Measurements from ENCODE around the gene P4HA1.

The P4HA1 gene

GRCh38 chr10:73134727-73135126 lies 38.1 kb upstream of the P4HA1 start:
- peaks cover 92% of the 10 kb centered on the region for H3K36me3 ChIP-seq (ENCODE audit: low read depth)

GRCh38 chr10:73131913-73132686 lies 35.4 kb upstream of the P4HA1 start:
- no peak overlapping the region for H3K27ac ChIP-seq (ENCODE audit: poor library complexity, severe bottlenecking)
- no peak for DNase-seq (ENCODE audit: low spot score)
- no peaks in the 10 kb centered on the region for H3K27me3 ChIP-seq (ENCODE audit: insufficient read depth, poor library complexity, severe bottlenecking)
- peaks cover 85% of the 10 kb centered on the region for H3K36me3 ChIP-seq (ENCODE audit: low read depth)
- peaks cover 7% of the 10 kb centered on the region for H3K4me1 ChIP-seq (ENCODE audit: insufficient read depth, poor library complexity, severe bottlenecking)
- peaks cover 4% of the 10 kb centered on the region for H3K9me3 ChIP-seq (ENCODE audit: severe bottlenecking)
- ATAC-seq (ENCODE audit: low read depth) = no peak
- no peak overlapping the region for H3K4me3 ChIP-seq (ENCODE audit: severe bottlenecking)
- TF ChIP-seq CTCF (IDR thresholded peaks at IDR 0.05; ENCODE audit: poor library complexity, severe bottlenecking) = no peak

More at GRCh38 chr10:73134727-73135126, 38.1 kb upstream of the P4HA1 start:
- Histone ChIP-seq H3K27me3 (ENCODE audit: insufficient read depth, poor library complexity, severe bottlenecking) (no peaks in the 10 kb centered on the region), H3K4me1 (ENCODE audit: insufficient read depth, poor library complexity, severe bottlenecking) (peaks cover 7% of the 10 kb centered on the region), H3K4me3 (ENCODE audit: severe bottlenecking) (no peak overlapping the region), H3K27ac (ENCODE audit: poor library complexity, severe bottlenecking) (no peak overlapping the region), H3K9me3 (ENCODE audit: severe bottlenecking) (peaks cover 4% of the 10 kb centered on the region)
- DNase-seq (ENCODE audit: low spot score) = no peak
- no peak for TF ChIP-seq CTCF (IDR thresholded peaks at IDR 0.05; ENCODE audit: poor library complexity, severe bottlenecking)
- no peak for ATAC-seq (ENCODE audit: low read depth)

GRCh38 chr10:73131301-73131700 lies 34.6 kb upstream of the P4HA1 start:
- no peak for TF ChIP-seq CTCF (IDR thresholded peaks at IDR 0.05; ENCODE audit: poor library complexity, severe bottlenecking)
- H3K9me3 ChIP-seq (ENCODE audit: severe bottlenecking) = peaks cover 4% of the 10 kb centered on the region
- DNase-seq (ENCODE audit: low spot score) = no peak
- peaks cover 7% of the 10 kb centered on the region for H3K4me1 ChIP-seq (ENCODE audit: insufficient read depth, poor library complexity, severe bottlenecking)
- no peak overlapping the region for H3K27ac ChIP-seq (ENCODE audit: poor library complexity, severe bottlenecking)
- peak; percentile 61 for ATAC-seq (ENCODE audit: low read depth)
- H3K36me3 ChIP-seq (ENCODE audit: low read depth) = peaks cover 77% of the 10 kb centered on the region
- H3K27me3 ChIP-seq (ENCODE audit: insufficient read depth, poor library complexity, severe bottlenecking) = no peaks in the 10 kb centered on the region
- no peak overlapping the region for H3K4me3 ChIP-seq (ENCODE audit: severe bottlenecking)

- H3K4me1 ChIP-seq (ENCODE audit: insufficient read depth, poor library complexity, severe bottlenecking) = peaks cover 2% of the 10 kb centered on the region
- TF ChIP-seq CTCF (IDR thresholded peaks at IDR 0.05; ENCODE audit: poor library complexity, severe bottlenecking) = no peak
- no peak overlapping the region for H3K4me3 ChIP-seq (ENCODE audit: severe bottlenecking)
- DNase-seq (ENCODE audit: low spot score) (no peak), ATAC-seq (ENCODE audit: low read depth) (no peak)
- H3K9me3 ChIP-seq (ENCODE audit: severe bottlenecking) = no peaks in the 10 kb centered on the region
- peaks cover 42% of the 10 kb centered on the region for H3K36me3 ChIP-seq (ENCODE audit: low read depth)
- H3K27me3 ChIP-seq (ENCODE audit: insufficient read depth, poor library complexity, severe bottlenecking) = no peaks in the 10 kb centered on the region
- H3K27ac ChIP-seq (ENCODE audit: poor library complexity, severe bottlenecking) = no peak overlapping the region
Observed at GRCh38 chr10:73126343-73126742, 29.7 kb upstream of the P4HA1 start.

- ATAC-seq (ENCODE audit: low read depth) (no peak), DNase-seq (ENCODE audit: low spot score) (no peak)
- no peak overlapping the region for H3K4me3 ChIP-seq (ENCODE audit: severe bottlenecking)
- H3K36me3 ChIP-seq (ENCODE audit: low read depth) = peaks cover 15% of the 10 kb centered on the region
- H3K27me3 ChIP-seq (ENCODE audit: insufficient read depth, poor library complexity, severe bottlenecking) = no peaks in the 10 kb centered on the region
- no peak overlapping the region for H3K27ac ChIP-seq (ENCODE audit: poor library complexity, severe bottlenecking)
- no peaks in the 10 kb centered on the region for H3K9me3 ChIP-seq (ENCODE audit: severe bottlenecking)
- peaks cover 13% of the 10 kb centered on the region for H3K4me1 ChIP-seq (ENCODE audit: insufficient read depth, poor library complexity, severe bottlenecking)
- no peak for TF ChIP-seq CTCF (IDR thresholded peaks at IDR 0.05; ENCODE audit: poor library complexity, severe bottlenecking)
Observed at GRCh38 chr10:73119952-73120351, 23.3 kb upstream of the P4HA1 start.

All from RWPE2 (cell line).